Measurements from ENCODE around the gene P2RY2. TPM values are rescaled to one million over a fixed set of nuclear protein-coding genes. Genes with fewer than 3 reads are reported as not detected.

Gene P2RY2
- total RNA-seq, 3 donors from 2014 or later, result not detected

DNA sequence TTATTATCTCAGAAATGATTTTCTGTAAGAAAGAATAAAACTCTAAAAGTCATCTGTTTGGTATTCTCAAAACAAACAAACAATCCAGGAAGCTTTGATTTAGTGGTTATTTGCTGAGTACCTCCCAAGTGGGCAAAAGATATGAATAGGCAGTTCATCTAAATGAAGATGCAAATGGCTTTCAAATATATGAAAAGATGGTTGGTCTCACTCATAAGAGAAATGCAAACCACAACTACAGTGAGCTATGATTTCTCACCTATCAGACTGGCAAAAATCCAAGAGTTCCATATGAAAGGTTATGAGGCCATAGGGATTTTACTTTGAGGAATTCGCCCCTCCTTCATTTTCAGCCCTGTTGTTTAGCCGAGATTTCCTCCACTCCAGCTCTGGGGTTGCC, 11.3 kb upstream of the P2RY2 start:
- ATAC-seq (no peak), DNase-seq (no peak)
- Mint-ChIP-seq H3K9me3 (no peaks in the 10 kb centered on the region), H3K4me1 (ENCODE audit: low read depth) (no peaks in the 10 kb centered on the region), H3K36me3 (ENCODE audit: insufficient read depth) (no peaks in the 10 kb centered on the region), H3K27me3 (ENCODE audit: low read depth) (peaks cover 13% of the 10 kb centered on the region), H3K4me3 (no peak overlapping the region)

DNA sequence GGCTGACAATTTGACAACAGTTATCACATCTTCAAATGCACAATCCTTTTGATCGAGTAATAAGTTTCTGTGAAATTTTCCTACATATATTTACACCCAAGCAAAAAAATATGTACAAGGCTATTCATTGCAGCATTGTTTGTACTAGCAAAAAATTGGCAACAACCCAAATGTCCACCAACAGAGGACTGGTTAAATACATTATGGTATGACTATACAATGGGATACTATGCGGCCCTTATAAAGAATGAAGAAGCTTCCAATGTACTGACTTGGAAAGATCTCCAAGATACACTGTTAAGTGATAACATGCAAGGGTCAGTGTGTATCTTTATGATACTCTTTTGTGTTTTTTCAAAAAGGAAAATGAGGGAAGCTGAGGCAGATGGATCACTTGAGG, 8.2 kb upstream of the P2RY2 start:
- DNase-seq (no peak), ATAC-seq (no peak)
- Mint-ChIP-seq H3K27me3 (ENCODE audit: low read depth) (peaks cover 8% of the 10 kb centered on the region), H3K36me3 (ENCODE audit: insufficient read depth) (no peaks in the 10 kb centered on the region), H3K4me3 (no peak overlapping the region), H3K9me3 (no peaks in the 10 kb centered on the region), H3K4me1 (ENCODE audit: low read depth) (no peaks in the 10 kb centered on the region)

DNA sequence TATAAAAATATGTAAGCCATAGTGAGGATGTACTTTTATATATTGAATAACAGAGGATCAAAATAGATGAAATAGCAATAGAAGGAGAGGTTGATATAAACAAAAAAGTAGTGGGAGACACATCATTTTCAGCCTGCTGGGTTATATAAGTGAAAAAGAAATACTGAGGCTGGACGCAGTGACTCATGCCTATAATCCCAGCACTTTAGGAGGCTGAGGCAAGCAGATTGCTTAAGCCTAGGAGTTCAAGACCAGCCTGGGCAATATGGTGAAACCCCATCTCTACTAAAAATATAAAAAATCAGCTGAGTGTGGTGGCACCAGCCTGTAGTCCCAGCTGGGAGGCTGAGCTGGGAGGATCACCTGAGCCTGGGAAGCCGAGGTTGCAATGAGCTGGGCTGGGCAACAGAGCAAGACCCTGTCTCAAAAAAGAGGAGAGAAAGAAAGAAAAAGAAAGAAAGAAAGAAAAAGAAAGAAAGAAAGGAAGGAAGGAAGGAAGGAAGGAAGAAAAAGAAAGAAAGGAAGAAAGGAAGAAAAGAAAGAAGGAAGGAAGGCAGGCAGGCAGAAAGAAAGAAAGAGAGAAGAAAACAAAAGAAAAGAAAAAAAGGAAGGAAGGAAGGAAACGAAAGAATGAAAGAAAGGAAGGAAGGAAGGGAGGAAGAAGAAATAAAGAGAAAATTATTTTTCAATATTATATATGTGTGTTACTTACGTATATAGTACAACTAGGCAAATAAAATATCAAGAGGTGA, 7.0 kb upstream of the P2RY2 start:
- H3K9me3 Mint-ChIP-seq, result no peaks in the 10 kb centered on the region
- no peaks in the 10 kb centered on the region for H3K4me1 Mint-ChIP-seq (ENCODE audit: low read depth)
- H3K4me3 Mint-ChIP-seq, result no peak overlapping the region
- ATAC-seq (no peak), DNase-seq (no peak)
- H3K36me3 Mint-ChIP-seq (ENCODE audit: insufficient read depth), result no peaks in the 10 kb centered on the region
- peaks cover 2% of the 10 kb centered on the region for H3K27me3 Mint-ChIP-seq (ENCODE audit: low read depth)

DNA sequence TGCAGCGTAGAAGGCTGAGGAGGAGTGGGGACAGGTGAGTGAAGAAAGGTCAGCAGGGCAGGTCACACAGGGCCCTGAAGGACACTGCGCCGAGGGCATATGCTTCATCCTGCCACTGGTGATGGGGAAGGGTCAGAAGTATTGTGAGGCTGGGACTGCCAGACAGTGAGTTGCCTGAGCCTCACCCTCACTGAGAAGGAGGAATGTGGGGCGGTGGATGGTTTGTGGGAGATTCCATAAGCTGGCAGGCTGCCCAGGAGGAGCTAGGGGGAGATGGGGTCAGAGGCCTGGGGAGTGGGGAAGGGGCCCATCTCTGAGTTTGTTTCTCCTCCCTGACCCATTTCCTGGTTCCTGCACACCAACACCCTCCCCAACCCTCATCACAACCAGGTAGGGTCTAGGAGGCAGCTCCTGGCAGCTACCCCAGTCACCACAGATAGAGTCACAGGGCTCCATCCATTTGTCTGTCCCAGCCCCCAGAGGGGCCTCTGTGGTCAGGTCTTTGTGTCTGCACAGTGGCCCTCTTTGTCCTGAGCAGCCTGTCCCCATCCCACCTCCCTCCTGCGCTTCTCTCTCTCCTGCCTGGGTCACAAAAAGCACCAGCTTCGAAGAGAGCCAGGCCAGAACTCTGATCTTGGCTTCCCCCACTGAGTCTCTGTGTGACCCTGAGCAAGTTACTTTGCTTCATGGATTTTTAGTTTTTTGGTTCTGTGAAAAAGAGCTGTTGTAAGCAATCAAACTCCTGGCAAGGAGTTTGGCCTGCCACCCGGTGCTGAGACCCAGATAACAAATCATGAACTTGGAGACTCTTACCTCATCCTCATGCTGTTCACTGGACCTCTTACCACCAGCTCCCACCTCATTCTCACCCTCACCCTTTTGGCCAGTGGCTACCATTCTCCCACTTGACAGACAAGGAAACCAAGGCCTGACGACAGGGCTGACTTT, 4.6 kb upstream of the P2RY2 start:
- no peak overlapping the region for H3K4me3 Mint-ChIP-seq
- DNase-seq (no peak), ATAC-seq (no peak)
- peaks cover 15% of the 10 kb centered on the region for H3K27me3 Mint-ChIP-seq (ENCODE audit: low read depth)
- no peaks in the 10 kb centered on the region for H3K36me3 Mint-ChIP-seq (ENCODE audit: insufficient read depth)
- no peaks in the 10 kb centered on the region for H3K9me3 Mint-ChIP-seq
- peaks cover 6% of the 10 kb centered on the region for H3K4me1 Mint-ChIP-seq (ENCODE audit: low read depth)

GRCh38 chr11:73215191-73216134, 2.6 kb upstream of the P2RY2 start:
- H3K4me1 Mint-ChIP-seq (ENCODE audit: low read depth), result peaks cover 8% of the 10 kb centered on the region

GRCh38 chr11:73216465-73216864, 1.6 kb upstream of the P2RY2 start:
- Mint-ChIP-seq H3K27me3 (ENCODE audit: low read depth) (peaks cover 35% of the 10 kb centered on the region), H3K36me3 (ENCODE audit: insufficient read depth) (no peaks in the 10 kb centered on the region), H3K9me3 (no peaks in the 10 kb centered on the region), H3K4me1 (ENCODE audit: low read depth) (peaks cover 8% of the 10 kb centered on the region), H3K4me3 (peak overlapping the region; percentile 14)
- DNase-seq, result no peak
- ATAC-seq, result no peak

More at GRCh38 chr11:73215191-73216134, 2.6 kb upstream of the P2RY2 start:
- peaks cover 31% of the 10 kb centered on the region for H3K27me3 Mint-ChIP-seq (ENCODE audit: low read depth)
- H3K9me3 Mint-ChIP-seq, result no peaks in the 10 kb centered on the region
- no peak for ATAC-seq
- DNase-seq, result no peak
- H3K4me3 Mint-ChIP-seq, result no peak overlapping the region
- no peaks in the 10 kb centered on the region for H3K36me3 Mint-ChIP-seq (ENCODE audit: insufficient read depth)

DNA sequence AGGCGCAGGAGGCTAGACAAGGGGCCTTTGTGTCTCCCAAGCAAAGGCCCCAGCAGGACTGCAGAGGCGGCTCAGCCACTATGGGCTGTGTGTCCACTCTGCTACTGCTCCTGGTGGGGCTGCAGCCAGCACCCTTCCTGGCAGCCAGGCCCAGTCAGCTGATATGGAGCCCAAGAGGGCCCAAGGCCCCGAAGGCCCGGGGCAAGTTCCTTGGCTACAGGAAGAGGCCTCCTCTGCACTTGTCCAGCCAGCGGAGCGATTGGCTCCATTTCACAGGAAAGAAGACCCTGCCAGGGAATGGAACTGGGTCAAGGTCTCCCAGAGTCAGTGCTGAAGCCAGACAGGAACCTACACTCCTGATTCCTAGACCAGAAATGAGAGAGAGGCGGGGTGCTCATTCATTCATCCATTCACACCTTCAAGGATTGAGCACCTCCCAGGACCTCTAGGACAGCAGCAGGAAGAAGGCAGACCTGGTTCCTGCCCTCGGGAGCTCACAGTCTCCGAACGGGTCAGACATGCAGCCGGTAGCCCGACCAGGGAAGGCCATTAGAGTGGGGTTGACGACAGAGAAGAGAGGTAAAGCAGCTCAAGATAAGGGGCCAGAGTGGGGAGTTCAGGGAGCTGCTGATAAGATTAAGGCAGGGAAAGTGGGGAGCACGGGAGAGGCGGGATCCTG, 811 bp upstream of the P2RY2 start:
- Mint-ChIP-seq H3K27me3 (ENCODE audit: low read depth) (peaks cover 35% of the 10 kb centered on the region), H3K36me3 (ENCODE audit: insufficient read depth) (no peaks in the 10 kb centered on the region), H3K9me3 (no peaks in the 10 kb centered on the region), H3K4me1 (ENCODE audit: low read depth) (peaks cover 8% of the 10 kb centered on the region), H3K4me3 (peak overlapping the region; percentile 46)
- DNase-seq (no peak), ATAC-seq (no peak)

DNA sequence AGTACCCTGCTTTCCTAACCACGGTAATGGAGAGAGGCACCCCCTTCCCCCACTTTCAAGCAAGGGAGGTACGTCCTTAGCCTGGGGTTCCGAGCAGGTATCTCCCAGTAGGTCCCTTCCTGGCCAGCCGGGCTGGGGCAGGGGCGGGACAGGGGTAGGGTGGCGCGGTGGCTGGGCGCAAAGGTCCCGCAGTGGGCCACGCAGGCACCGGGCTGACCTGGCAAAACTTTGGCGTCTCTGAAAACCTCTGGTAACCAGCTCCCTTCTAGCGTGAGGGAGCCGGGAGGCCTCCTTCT, 323 bp upstream of the P2RY2 start:
- no peak overlapping the region for H3K4me3 Mint-ChIP-seq
- H3K27me3 Mint-ChIP-seq (ENCODE audit: low read depth), result peaks cover 35% of the 10 kb centered on the region
- no peak for DNase-seq
- H3K36me3 Mint-ChIP-seq (ENCODE audit: insufficient read depth), result no peaks in the 10 kb centered on the region
- ATAC-seq, result no peak
- H3K9me3 Mint-ChIP-seq, result no peaks in the 10 kb centered on the region
- H3K4me1 Mint-ChIP-seq (ENCODE audit: low read depth), result peaks cover 8% of the 10 kb centered on the region

GRCh38 chr11:73218830-73219215, 742 bp downstream of the P2RY2 start:
- DNase-seq (no peak), ATAC-seq (no peak)
- H3K4me3 Mint-ChIP-seq, result no peak overlapping the region
- no peaks in the 10 kb centered on the region for H3K9me3 Mint-ChIP-seq
- H3K4me1 Mint-ChIP-seq (ENCODE audit: low read depth), result peaks cover 8% of the 10 kb centered on the region
- H3K27me3 Mint-ChIP-seq (ENCODE audit: low read depth), result peaks cover 38% of the 10 kb centered on the region
- H3K36me3 Mint-ChIP-seq (ENCODE audit: insufficient read depth), result no peaks in the 10 kb centered on the region

DNA sequence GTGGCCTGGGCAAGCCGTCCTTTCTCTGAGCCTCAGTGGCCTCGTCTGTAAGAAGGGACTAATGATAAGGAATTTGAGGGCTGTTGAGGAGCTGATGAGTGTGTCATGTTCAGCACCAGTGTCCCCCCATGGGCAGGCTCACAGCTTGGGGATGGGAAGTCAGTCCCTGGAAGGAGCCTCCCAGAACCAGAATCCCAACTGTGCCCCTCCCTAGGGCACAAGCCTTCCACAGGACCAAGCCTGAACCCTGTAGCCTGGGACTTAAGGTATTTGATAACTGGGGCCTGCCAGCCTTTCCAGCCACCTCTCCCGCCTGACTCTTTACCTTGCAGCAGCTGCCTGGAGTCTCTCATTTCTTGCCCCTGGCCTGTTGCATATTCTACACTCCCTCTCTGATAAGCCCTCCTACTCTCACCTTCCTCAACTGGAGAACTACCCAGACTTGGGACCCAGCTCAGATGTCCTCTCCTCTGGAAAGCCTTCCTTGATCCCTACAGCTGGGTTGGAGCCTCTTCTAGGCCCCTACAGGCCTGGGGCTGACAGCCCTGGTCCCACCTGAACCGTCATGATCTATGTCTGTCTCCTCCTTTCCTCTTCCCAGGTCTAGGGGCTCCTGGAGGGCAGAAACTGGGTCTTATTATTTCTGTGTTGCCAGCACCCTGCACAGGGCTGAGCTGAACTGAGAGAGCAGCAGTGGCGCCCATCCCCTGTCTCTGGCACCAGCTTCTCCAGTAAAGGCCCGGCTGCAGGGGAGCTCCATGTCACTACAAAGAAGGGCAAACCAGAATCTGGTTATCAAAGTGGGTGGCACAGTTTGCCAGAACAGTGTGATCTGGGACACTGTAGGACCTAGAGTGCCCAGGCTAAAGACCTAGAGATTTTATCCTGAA, 1.6 kb downstream of the P2RY2 start:
- Mint-ChIP-seq H3K36me3 (ENCODE audit: insufficient read depth) (no peaks in the 10 kb centered on the region), H3K9me3 (no peaks in the 10 kb centered on the region), H3K27me3 (ENCODE audit: low read depth) (peaks cover 39% of the 10 kb centered on the region), H3K4me3 (no peak overlapping the region), H3K4me1 (ENCODE audit: low read depth) (peaks cover 8% of the 10 kb centered on the region)
- DNase-seq (no peak), ATAC-seq (no peak)

DNA sequence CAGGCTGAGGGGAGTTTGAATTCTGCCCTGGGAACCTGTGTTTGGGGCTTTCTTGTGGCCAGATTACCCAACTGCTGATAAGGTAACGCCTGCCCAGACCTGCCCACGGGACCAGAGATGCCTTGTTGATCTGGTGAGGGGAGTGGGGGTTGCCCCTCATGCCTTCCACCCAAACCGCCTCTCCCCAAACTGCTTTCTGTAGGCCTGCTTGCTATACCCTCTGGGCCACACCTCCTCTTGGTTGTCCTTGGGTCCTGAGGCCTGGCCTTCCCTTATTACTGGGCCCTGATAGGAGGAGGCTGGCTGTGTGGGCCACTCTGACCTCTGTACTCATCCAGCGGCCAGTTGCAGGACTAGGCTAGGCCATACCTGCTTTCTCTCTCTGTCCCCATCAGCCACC, 3.4 kb downstream of the P2RY2 start:
- ATAC-seq (no peak), DNase-seq (no peak)
- H3K36me3 Mint-ChIP-seq (ENCODE audit: insufficient read depth), result no peaks in the 10 kb centered on the region
- H3K27me3 Mint-ChIP-seq (ENCODE audit: low read depth), result peaks cover 42% of the 10 kb centered on the region
- H3K4me1 Mint-ChIP-seq (ENCODE audit: low read depth), result peaks cover 8% of the 10 kb centered on the region
- H3K4me3 Mint-ChIP-seq, result no peak overlapping the region
- no peaks in the 10 kb centered on the region for H3K9me3 Mint-ChIP-seq

DNA sequence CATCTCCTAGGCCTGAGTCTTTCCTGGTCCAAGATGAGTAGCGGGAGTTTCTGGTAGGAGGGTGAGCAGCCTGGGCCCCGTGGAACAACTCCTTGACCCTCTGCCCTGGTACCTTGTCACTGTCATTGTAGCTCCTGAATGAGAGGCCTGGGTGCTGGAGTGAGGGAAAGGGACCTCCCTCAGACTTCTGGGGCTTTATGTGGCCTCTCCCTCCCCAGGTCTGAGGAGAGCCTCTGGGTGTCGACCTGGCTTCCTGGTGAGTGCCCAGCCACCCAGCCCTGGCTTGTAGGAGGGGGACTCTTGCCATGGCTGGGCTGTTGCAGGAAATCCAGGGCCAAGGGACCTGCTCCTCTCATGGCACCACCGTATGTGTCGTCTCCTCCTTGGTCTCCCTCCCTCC, 3.9 kb downstream of the P2RY2 start:
- Mint-ChIP-seq H3K4me3 (no peak overlapping the region), H3K27me3 (ENCODE audit: low read depth) (peaks cover 37% of the 10 kb centered on the region), H3K4me1 (ENCODE audit: low read depth) (peaks cover 8% of the 10 kb centered on the region), H3K36me3 (ENCODE audit: insufficient read depth) (no peaks in the 10 kb centered on the region), H3K9me3 (no peaks in the 10 kb centered on the region)
- DNase-seq, result no peak
- no peak for ATAC-seq

Measured in activated T-cell treated with anti-CD3 and anti-CD28 coated beads, Interleukin-2, amount 50 U/mL, for 4 hours (primary cell).